ENCODE results near the gene GLCE. TPM values are rescaled to one million over a fixed set of nuclear protein-coding genes. Genes with fewer than 3 reads are reported as not detected.

The GLCE gene
- 1 to 10 TPM; 3.8 to 5.4 (median 4.8) TPM for total RNA-seq

DNA sequence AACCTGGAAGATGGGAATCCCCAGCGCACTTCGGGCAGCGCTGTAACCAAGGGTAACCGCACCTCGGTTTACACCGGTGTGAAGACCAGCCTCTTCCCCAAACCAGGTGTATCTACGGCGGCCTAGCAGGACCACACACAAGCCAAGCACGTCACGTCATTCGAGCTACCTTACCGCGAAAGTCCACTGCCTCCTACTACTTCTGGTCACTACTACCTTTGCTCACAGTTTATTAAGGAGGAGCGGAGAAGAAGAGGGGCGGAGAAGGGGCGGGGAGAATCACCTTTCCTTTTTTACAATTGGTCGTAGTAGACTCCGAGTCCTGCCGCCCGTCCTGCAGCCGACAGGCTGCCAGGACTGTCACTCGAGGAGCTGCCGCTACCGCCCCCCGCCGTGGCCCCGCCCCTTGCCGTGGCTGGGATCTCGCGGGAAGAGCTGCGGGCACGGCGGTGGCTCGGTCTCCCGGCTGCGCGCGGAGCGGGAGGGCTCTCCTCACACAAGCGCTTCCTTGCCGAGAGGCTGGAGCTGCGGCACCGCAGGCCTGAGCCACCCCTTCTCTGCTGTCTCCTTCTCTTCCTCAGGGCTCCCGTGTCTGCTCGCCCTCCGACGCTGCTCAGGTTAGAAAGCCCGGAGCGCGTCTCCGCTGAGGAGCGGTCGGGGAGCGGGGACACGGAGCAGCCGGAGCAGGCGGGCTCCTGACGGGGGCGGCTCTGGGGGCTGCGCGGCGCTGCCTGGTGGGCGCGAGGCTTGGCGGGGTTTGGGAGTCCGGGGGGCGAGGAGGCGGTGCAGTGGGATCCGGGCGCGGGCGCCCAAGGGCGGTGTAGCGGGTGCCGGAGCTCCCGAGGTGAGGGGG, at the start of gene GLCE:
Gene GLCE, plus strand, starts transcription at position 495 of the 853 bp plus-strand sequence. CDS start 95,172 bp downstream, outside the sequence.
- Mint-ChIP-seq H3K36me3 (ENCODE audit: insufficient read depth) (no peaks in the 10 kb centered on the region), H3K4me3 (peak within 1 kb of the TSS; percentile 96), H3K9me3 (no peaks in the 10 kb centered on the region), H3K4me1 (ENCODE audit: low read depth) (peaks cover 19% of the 10 kb centered on the region), H3K27me3 (ENCODE audit: low read depth) (peaks cover 2% of the 10 kb centered on the region)
- ATAC-seq (peak; percentile 97 to 98), DNase-seq (peak; percentile 90)

DNA sequence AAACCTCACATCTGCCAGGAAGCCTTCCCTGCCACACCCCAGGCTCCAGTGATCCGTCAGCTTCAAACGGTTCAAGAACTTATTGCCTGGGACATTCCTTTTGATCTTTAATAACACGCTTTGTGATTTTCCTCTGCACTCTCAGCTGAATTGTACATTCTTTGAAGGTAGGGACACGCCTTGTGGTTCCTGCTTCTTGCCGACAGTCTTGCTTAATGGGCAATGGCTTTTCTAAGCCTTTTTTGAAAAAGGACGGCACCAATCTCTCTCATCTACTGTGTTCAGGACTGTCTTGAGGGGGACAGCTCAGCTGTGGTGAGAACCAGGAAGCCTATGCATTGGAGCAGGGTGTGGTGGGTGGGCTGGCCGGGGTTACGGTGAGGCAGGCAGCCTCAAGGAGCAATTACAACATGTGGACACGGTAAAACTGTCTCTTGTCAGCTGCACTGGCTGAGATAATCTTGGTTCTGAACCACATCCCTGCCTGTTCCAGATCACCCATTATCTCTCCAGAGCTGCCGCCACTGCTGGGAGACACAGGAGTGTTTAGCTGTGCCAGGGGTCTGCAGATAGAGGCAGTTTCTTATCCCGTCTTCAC, 46.0 kb upstream of the GLCE start:
- peaks cover 24% of the 10 kb centered on the region for H3K27me3 Mint-ChIP-seq (ENCODE audit: low read depth)
- ATAC-seq = no peak
- H3K4me3 Mint-ChIP-seq = no peak overlapping the region

DNA sequence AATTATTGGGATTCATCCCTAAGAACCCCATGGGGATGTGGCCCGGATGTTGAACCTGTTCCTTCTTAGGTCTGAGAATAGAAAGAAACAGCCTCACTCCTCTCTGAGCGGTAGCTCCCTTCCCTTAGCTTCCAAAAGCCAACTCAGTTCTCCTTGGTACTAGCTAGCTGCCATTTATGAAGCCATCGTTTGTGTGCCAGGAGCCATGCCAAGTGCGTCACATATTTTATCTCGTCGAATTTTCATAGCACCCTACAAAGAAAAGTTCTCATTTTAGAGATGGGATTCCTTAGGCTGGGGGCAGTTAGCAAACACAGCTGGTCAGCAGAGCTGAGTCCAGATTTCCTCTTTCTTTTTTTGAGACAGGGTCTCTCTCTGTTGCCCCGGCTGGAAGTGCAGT, 45.4 kb upstream of the GLCE start:
- no peak for ATAC-seq
- DNase-seq = no peak
- peaks cover 13% of the 10 kb centered on the region for H3K4me1 Mint-ChIP-seq (ENCODE audit: low read depth)
- no peaks in the 10 kb centered on the region for H3K9me3 Mint-ChIP-seq
- peaks cover 24% of the 10 kb centered on the region for H3K27me3 Mint-ChIP-seq (ENCODE audit: low read depth)
- H3K4me3 Mint-ChIP-seq = no peak overlapping the region
- no peaks in the 10 kb centered on the region for H3K36me3 Mint-ChIP-seq (ENCODE audit: insufficient read depth)

More for the DNA sequence above, 46.0 kb upstream of the GLCE start:
- no peaks in the 10 kb centered on the region for H3K36me3 Mint-ChIP-seq (ENCODE audit: insufficient read depth)
- no peaks in the 10 kb centered on the region for H3K9me3 Mint-ChIP-seq
- no peak for DNase-seq
- peaks cover 13% of the 10 kb centered on the region for H3K4me1 Mint-ChIP-seq (ENCODE audit: low read depth)

GRCh38 chr15:69116391-69116790, 44.0 kb upstream of the GLCE start:
- no peak overlapping the region for H3K4me3 Mint-ChIP-seq
- no peaks in the 10 kb centered on the region for H3K9me3 Mint-ChIP-seq
- peaks cover 13% of the 10 kb centered on the region for H3K4me1 Mint-ChIP-seq (ENCODE audit: low read depth)
- no peaks in the 10 kb centered on the region for H3K36me3 Mint-ChIP-seq (ENCODE audit: insufficient read depth)
- peaks cover 24% of the 10 kb centered on the region for H3K27me3 Mint-ChIP-seq (ENCODE audit: low read depth)
- DNase-seq = no peak
- ATAC-seq = no peak

GRCh38 chr15:69117431-69117871, 43.0 kb upstream of the GLCE start:
- DNase-seq (no peak), ATAC-seq (no peak)
- H3K4me3 Mint-ChIP-seq = no peak overlapping the region
- H3K9me3 Mint-ChIP-seq = no peaks in the 10 kb centered on the region
- no peaks in the 10 kb centered on the region for H3K36me3 Mint-ChIP-seq (ENCODE audit: insufficient read depth)
- H3K4me1 Mint-ChIP-seq (ENCODE audit: low read depth) = peaks cover 13% of the 10 kb centered on the region
- peaks cover 24% of the 10 kb centered on the region for H3K27me3 Mint-ChIP-seq (ENCODE audit: low read depth)

- Mint-ChIP-seq H3K36me3 (ENCODE audit: insufficient read depth) (no peaks in the 10 kb centered on the region), H3K4me3 (no peak overlapping the region), H3K9me3 (no peaks in the 10 kb centered on the region), H3K4me1 (ENCODE audit: low read depth) (peaks cover 13% of the 10 kb centered on the region), H3K27me3 (ENCODE audit: low read depth) (peaks cover 24% of the 10 kb centered on the region)
- no peak for DNase-seq
- no peak for ATAC-seq
Observed at GRCh38 chr15:69118089-69118488, 42.3 kb upstream of the GLCE start.

- Mint-ChIP-seq H3K9me3 (no peaks in the 10 kb centered on the region), H3K27me3 (ENCODE audit: low read depth) (peaks cover 16% of the 10 kb centered on the region), H3K36me3 (ENCODE audit: insufficient read depth) (no peaks in the 10 kb centered on the region), H3K4me1 (ENCODE audit: low read depth) (peaks cover 7% of the 10 kb centered on the region), H3K4me3 (no peak overlapping the region)
- DNase-seq = no peak
- no peak for ATAC-seq
Observed at GRCh38 chr15:69119001-69119400, 41.4 kb upstream of the GLCE start.

DNA sequence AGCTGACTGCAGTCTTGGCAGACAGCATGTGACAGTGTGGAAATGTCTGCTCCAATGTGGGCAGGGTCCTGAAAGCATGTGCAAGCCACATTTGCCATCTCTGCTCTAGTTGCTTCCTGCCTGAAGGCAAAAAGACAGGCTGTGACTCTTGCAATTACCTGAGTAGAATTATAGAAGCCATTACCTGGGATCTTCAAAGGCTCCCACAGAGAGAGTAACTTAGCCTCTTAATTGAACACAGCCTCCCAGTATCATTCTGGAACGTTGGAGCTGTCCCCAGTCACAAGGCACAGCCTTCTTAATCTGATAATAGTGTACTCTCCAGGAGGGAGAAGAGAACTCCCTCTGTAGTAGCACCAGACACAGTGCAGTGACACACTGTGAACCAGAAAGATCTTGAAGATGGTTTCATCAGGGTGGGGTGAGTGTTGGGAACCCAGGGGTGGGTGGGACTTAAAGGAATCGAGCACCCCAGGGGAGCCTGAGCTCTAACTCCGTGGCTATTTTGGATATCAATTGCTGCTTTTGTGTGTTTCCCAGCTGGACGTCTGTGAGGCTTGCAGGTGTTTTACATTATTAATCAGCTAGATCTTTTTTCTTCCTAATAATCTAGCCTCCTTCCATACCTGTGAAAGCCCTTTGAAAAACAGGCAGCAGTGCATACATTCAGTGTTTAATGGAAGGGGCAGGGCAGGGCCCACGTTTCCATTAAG, 40.6 kb upstream of the GLCE start:
- no peak for DNase-seq
- peaks cover 13% of the 10 kb centered on the region for H3K27me3 Mint-ChIP-seq (ENCODE audit: low read depth)
- H3K36me3 Mint-ChIP-seq (ENCODE audit: insufficient read depth) = no peaks in the 10 kb centered on the region
- H3K4me3 Mint-ChIP-seq = no peak overlapping the region
- no peak for ATAC-seq
- no peaks in the 10 kb centered on the region for H3K9me3 Mint-ChIP-seq
- no peaks in the 10 kb centered on the region for H3K4me1 Mint-ChIP-seq (ENCODE audit: low read depth)

DNA sequence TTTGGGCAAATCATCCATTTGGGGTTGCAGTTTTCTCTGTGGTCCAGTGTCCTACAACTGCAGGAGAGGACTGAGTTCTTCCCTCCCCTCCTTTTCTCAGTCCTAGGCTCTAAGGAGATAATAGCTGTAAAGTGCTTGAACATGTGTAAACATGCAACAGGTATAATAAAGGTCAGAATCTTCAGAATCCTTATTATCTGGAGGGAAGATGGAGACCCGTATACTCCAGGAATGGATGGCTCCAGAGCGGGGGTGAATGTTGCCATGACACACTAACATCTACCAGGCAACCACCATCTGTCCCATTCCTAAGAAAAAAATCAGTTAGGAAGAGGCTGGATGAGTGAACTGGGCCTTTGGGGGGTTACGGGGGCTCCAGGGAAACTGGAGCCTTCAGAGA, 39.7 kb upstream of the GLCE start:
- Mint-ChIP-seq H3K9me3 (no peaks in the 10 kb centered on the region), H3K27me3 (ENCODE audit: low read depth) (peaks cover 10% of the 10 kb centered on the region), H3K36me3 (ENCODE audit: insufficient read depth) (no peaks in the 10 kb centered on the region), H3K4me3 (no peak overlapping the region), H3K4me1 (ENCODE audit: low read depth) (no peaks in the 10 kb centered on the region)
- no peak for DNase-seq
- no peak for ATAC-seq

- no peak for ATAC-seq
- no peaks in the 10 kb centered on the region for H3K9me3 Mint-ChIP-seq
Observed at GRCh38 chr15:69121198-69121828, 39.1 kb upstream of the GLCE start.

GRCh38 chr15:69125236-69125635, 35.2 kb upstream of the GLCE start:
- H3K36me3 Mint-ChIP-seq (ENCODE audit: insufficient read depth) = no peaks in the 10 kb centered on the region
- H3K9me3 Mint-ChIP-seq = no peaks in the 10 kb centered on the region
- ATAC-seq (no peak), DNase-seq (no peak)
- H3K4me3 Mint-ChIP-seq = no peak overlapping the region
- H3K4me1 Mint-ChIP-seq (ENCODE audit: low read depth) = no peaks in the 10 kb centered on the region
- H3K27me3 Mint-ChIP-seq (ENCODE audit: low read depth) = no peaks in the 10 kb centered on the region

More at GRCh38 chr15:69121198-69121828, 39.1 kb upstream of the GLCE start:
- H3K4me1 Mint-ChIP-seq (ENCODE audit: low read depth) = no peaks in the 10 kb centered on the region
- H3K27me3 Mint-ChIP-seq (ENCODE audit: low read depth) = peaks cover 7% of the 10 kb centered on the region
- no peak overlapping the region for H3K4me3 Mint-ChIP-seq
- H3K36me3 Mint-ChIP-seq (ENCODE audit: insufficient read depth) = no peaks in the 10 kb centered on the region
- no peak for DNase-seq

- no peaks in the 10 kb centered on the region for H3K27me3 Mint-ChIP-seq (ENCODE audit: low read depth)
- H3K9me3 Mint-ChIP-seq = no peaks in the 10 kb centered on the region
- DNase-seq (no peak), ATAC-seq (no peak)
- no peak overlapping the region for H3K4me3 Mint-ChIP-seq
- H3K36me3 Mint-ChIP-seq (ENCODE audit: insufficient read depth) = no peaks in the 10 kb centered on the region
- H3K4me1 Mint-ChIP-seq (ENCODE audit: low read depth) = no peaks in the 10 kb centered on the region
Observed at GRCh38 chr15:69126054-69126469, 34.4 kb upstream of the GLCE start.

DNA sequence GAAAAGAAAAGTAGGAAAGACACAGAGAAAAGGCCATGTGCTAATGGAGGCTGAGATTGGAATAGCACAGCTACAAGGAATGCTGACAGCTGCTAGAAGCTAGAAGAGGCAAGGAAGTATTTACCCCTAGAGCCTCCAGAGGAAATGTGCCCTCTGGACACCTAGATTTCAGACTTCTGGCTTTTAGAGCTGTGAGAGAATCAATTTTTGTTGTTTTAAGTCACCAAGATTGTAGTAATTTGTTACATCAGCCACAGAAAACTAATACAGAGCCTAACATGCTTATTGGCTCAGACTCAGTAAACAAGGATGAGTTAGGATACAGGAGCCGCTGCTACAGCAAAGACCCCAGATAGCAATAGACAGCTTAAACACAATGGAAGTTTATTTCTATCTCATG, 33.1 kb upstream of the GLCE start:
- Mint-ChIP-seq H3K4me3 (no peak overlapping the region), H3K9me3 (no peaks in the 10 kb centered on the region)

GRCh38 chr15:69128667-69129311, 31.6 kb upstream of the GLCE start:
- no peaks in the 10 kb centered on the region for H3K36me3 Mint-ChIP-seq (ENCODE audit: insufficient read depth)
- no peaks in the 10 kb centered on the region for H3K4me1 Mint-ChIP-seq (ENCODE audit: low read depth)
- no peak for ATAC-seq
- no peak for DNase-seq
- no peak overlapping the region for H3K4me3 Mint-ChIP-seq
- H3K9me3 Mint-ChIP-seq = no peaks in the 10 kb centered on the region
- no peaks in the 10 kb centered on the region for H3K27me3 Mint-ChIP-seq (ENCODE audit: low read depth)

More for the DNA sequence above, 33.1 kb upstream of the GLCE start:
- Mint-ChIP-seq H3K36me3 (ENCODE audit: insufficient read depth) (no peaks in the 10 kb centered on the region), H3K4me1 (ENCODE audit: low read depth) (no peaks in the 10 kb centered on the region), H3K27me3 (ENCODE audit: low read depth) (no peaks in the 10 kb centered on the region)
- ATAC-seq = no peak
- no peak for DNase-seq
